Astrocyte (in vitro differentiated cells and primary cell): ENCODE measurements around the gene ELOVL7. TPM values are rescaled to one million over a fixed set of nuclear protein-coding genes. Genes with fewer than 3 reads are reported as not detected.

Experiments used
- DNase-seq: peaks from one replicate; pipeline ENCODE4 v3.0.0-alpha.2; 2010; ENCODE audit warnings: low read depth
- FAIRE-seq: peaks from 2 replicates; lab custom pipeline; 2011; peaks lifted over from hg19 to GRCh38; lab: Jason Lieb, UNC
- H2AFZ ChIP-seq: 2 replicates; pipeline ENCODE4 v1.6.0; 2012; ENCODE audit warnings: low read depth, low read length, inconsistent platforms
- H3K27ac ChIP-seq: 2 replicates; pipeline ENCODE4 v1.5.1; 2011; ENCODE audit warnings: low read depth, low read length, inconsistent platforms
- H3K27me3 ChIP-seq: 2 replicates; pipeline ENCODE4 v1.6.0; 2011; ENCODE audit warnings: low read length, inconsistent platforms; ENCODE audit not compliant: insufficient read depth
- H3K36me3 ChIP-seq: 2 replicates; pipeline ENCODE4 v1.5.1; 2011; ENCODE audit warnings: low read length, inconsistent platforms; ENCODE audit not compliant: insufficient read depth
- H3K4me1 ChIP-seq: 2 replicates; pipeline ENCODE4 v1.5.1; 2011; ENCODE audit warnings: low read length, inconsistent platforms; ENCODE audit not compliant: insufficient read depth
- H3K4me2 ChIP-seq: 2 replicates; pipeline ENCODE4 v1.6.0; 2012; ENCODE audit warnings: low read length, inconsistent platforms
- H3K4me3 ChIP-seq: 2 replicates; pipeline ENCODE4 v1.5.1; 2011; ENCODE audit warnings: low read depth, mild to moderate bottlenecking, low read length, inconsistent platforms; ENCODE audit not compliant: insufficient read depth
- H3K79me2 ChIP-seq: 2 replicates; pipeline ENCODE4 v1.6.0; 2012; ENCODE audit warnings: mild to moderate bottlenecking, low read length, inconsistent platforms; ENCODE audit not compliant: insufficient read depth
- H3K9ac ChIP-seq: 2 replicates; pipeline ENCODE4 v1.6.0; 2012; ENCODE audit warnings: mild to moderate bottlenecking, low read length, inconsistent platforms
- H3K9me3 ChIP-seq: 2 replicates; pipeline ENCODE4 v1.5.1; 2012; ENCODE audit warnings: low read depth, mild to moderate bottlenecking, low read length, inconsistent platforms; ENCODE audit not compliant: insufficient read depth
- H4K20me1 ChIP-seq: 2 replicates; pipeline ENCODE4 v1.6.0; 2012; ENCODE audit warnings: low read length, inconsistent platforms; ENCODE audit not compliant: insufficient read depth
- H3K27ac Mint-ChIP-seq: one replicate; pipeline ENCODE4 v1.8.0; 2021; ENCODE audit warnings: mild to moderate bottlenecking, mixed read lengths; ENCODE audit not compliant: unreplicated experiment
- H3K27me3 Mint-ChIP-seq: one replicate; pipeline ENCODE4 v1.8.0; 2021; ENCODE audit warnings: low read depth, mixed read lengths; ENCODE audit not compliant: unreplicated experiment
- H3K36me3 Mint-ChIP-seq: one replicate; pipeline ENCODE4 v1.8.0; 2021; ENCODE audit warnings: low read depth, mixed read lengths; ENCODE audit not compliant: unreplicated experiment
- H3K4me1 Mint-ChIP-seq: one replicate; pipeline ENCODE4 v1.8.0; 2021; ENCODE audit warnings: low read depth, mixed read lengths; ENCODE audit not compliant: unreplicated experiment
- H3K4me3 Mint-ChIP-seq: one replicate; pipeline ENCODE4 v1.8.0; 2021; ENCODE audit warnings: mild to moderate bottlenecking, moderate library complexity, mixed read lengths; ENCODE audit not compliant: unreplicated experiment
- H3K9me3 Mint-ChIP-seq: one replicate; pipeline ENCODE4 v1.8.0; 2021; ENCODE audit warnings: mild to moderate bottlenecking, mixed read lengths; ENCODE audit not compliant: unreplicated experiment
- EZH2 ChIP-seq: IDR thresholded peaks from 2 replicates; pipeline ENCODE4 v1.6.1; 2012; ENCODE audit warnings: mild to moderate bottlenecking, low read length, inconsistent platforms; ENCODE audit not compliant: insufficient read depth
- total RNA-seq: library from RNA; stranded (reverse); gene quantifications from 2 replicates; pipeline ENCODE4 v1.2.1, GENCODE V29; 2021
- TF ChIP-seq, protein P1 (sequence below): IDR thresholded peaks from 2 replicates; pipeline ENCODE4 v1.5.1; 2011; ENCODE audit warnings: low read depth, mild to moderate bottlenecking, inconsistent platforms, low read length, moderate library complexity; ENCODE audit not compliant: insufficient read depth

The ELOVL7 gene
- total RNA-seq, 1 donor from 2014 or later, result 1.0 TPM

DNA sequence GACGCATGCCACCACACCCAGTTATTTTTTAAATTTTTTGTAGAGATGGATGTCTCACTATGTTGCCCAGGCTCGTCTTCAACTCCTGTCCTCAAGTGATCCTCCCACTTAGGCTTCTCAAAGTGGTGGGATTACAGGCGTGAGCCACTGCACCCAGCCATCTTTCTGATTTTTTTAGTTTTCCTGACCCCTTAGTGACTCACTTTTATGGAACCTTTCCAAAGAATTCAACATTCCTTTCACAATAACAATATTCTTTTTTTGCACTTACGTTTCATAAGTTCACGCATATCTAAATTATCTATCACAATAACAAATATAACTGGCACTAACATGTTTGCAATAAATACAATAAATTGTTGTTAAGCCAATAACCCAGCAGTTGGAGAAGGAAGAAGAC is 8.5 kb downstream of the ELOVL7 start:
- Mint-ChIP-seq H3K4me3 (no peak overlapping the region), H3K9me3 (no peaks in the 10 kb centered on the region), H3K36me3 (no peaks in the 10 kb centered on the region), H3K27me3 (peaks cover 2% of the 10 kb centered on the region), H3K4me1 (peaks cover 10% of the 10 kb centered on the region), H3K27ac (no peak overlapping the region)
- H3K36me3 ChIP-seq, result no peaks in the 10 kb centered on the region
- H3K27me3 ChIP-seq, result peaks cover 3% of the 10 kb centered on the region
- no peak overlapping the region for H3K4me2 ChIP-seq
- H2AFZ ChIP-seq, result no peak overlapping the region
- H3K9ac ChIP-seq, result no peak overlapping the region
- no peaks in the 10 kb centered on the region for H4K20me1 ChIP-seq
- no peaks in the 10 kb centered on the region for H3K9me3 ChIP-seq
- H3K27ac ChIP-seq, result no peak overlapping the region
- FAIRE-seq (no peak), DNase-seq (no peak)
- no peaks in the 10 kb centered on the region for H3K79me2 ChIP-seq
- no peak overlapping the region for H3K4me3 ChIP-seq
- no peaks in the 10 kb centered on the region for H3K4me1 ChIP-seq
- TF ChIP-seq EZH2, result no peak
- TF ChIP-seq, protein P1, sequence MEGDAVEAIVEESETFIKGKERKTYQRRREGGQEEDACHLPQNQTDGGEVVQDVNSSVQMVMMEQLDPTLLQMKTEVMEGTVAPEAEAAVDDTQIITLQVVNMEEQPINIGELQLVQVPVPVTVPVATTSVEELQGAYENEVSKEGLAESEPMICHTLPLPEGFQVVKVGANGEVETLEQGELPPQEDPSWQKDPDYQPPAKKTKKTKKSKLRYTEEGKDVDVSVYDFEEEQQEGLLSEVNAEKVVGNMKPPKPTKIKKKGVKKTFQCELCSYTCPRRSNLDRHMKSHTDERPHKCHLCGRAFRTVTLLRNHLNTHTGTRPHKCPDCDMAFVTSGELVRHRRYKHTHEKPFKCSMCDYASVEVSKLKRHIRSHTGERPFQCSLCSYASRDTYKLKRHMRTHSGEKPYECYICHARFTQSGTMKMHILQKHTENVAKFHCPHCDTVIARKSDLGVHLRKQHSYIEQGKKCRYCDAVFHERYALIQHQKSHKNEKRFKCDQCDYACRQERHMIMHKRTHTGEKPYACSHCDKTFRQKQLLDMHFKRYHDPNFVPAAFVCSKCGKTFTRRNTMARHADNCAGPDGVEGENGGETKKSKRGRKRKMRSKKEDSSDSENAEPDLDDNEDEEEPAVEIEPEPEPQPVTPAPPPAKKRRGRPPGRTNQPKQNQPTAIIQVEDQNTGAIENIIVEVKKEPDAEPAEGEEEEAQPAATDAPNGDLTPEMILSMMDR, result no peak

DNA sequence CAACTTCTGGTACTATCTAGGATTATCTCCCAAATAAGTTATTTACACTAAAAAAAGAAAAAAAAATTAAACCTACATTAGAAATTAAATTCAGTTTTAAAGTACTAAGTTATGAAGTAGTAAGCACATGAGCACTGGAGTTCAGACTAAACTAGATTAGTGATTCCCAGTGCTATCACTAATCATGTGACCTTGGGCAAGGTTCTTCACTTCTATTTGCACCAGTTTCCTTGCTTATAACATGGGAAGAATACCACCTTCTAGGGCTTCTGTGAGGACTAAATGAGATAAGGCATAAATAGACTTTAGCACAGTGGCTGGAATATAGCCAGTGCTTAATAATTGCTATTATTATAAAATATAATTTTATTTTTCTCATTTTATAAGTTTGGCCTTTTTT is 10.5 kb downstream of the ELOVL7 start:
- no peak overlapping the region for H3K4me2 ChIP-seq
- H4K20me1 ChIP-seq, result no peaks in the 10 kb centered on the region
- no peak overlapping the region for H3K4me3 ChIP-seq
- no peak overlapping the region for H3K9ac ChIP-seq
- H3K9me3 Mint-ChIP-seq, result no peaks in the 10 kb centered on the region
- DNase-seq, result no peak
- no peaks in the 10 kb centered on the region for H3K27me3 Mint-ChIP-seq
- no peak for FAIRE-seq
- no peak overlapping the region for H3K27ac Mint-ChIP-seq
- H3K9me3 ChIP-seq, result no peaks in the 10 kb centered on the region
- no peaks in the 10 kb centered on the region for H3K79me2 ChIP-seq
- H3K27me3 ChIP-seq, result no peaks in the 10 kb centered on the region
- H3K4me1 ChIP-seq, result no peaks in the 10 kb centered on the region
- no peak overlapping the region for H3K27ac ChIP-seq
- no peak overlapping the region for H2AFZ ChIP-seq
- peaks cover 10% of the 10 kb centered on the region for H3K4me1 Mint-ChIP-seq
- TF ChIP-seq, protein P1, result no peak
- no peak for TF ChIP-seq EZH2
- no peaks in the 10 kb centered on the region for H3K36me3 ChIP-seq
- H3K36me3 Mint-ChIP-seq, result no peaks in the 10 kb centered on the region
- no peak overlapping the region for H3K4me3 Mint-ChIP-seq

DNA sequence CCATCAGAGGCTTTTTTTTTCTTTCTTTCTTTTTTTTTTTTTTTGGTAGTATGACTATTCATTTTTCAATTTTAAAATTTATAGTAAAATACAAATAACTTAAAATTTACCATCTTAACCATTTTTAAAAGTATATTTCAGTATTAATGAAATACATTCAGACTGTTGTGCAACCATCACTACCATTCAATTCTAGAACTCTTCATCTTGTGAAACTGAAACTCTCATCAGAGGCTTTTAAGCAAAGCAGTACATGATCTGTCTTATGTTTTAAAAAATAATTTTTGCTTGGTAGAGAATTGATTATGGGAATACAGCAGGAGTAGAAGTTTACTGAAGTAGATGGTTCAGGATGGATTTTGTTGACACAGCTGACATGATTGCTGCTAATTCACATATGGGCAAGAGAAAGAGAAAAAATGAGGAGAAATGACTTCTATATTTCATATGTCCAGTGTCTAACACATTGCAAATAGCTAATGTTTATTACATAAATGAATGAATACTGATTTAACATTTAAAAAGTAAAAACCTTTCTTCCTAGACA is 13.4 kb downstream of the ELOVL7 start:
- Histone ChIP-seq H3K27me3 (no peaks in the 10 kb centered on the region), H3K27ac (no peak overlapping the region), H3K9ac (no peak overlapping the region), H3K36me3 (no peaks in the 10 kb centered on the region), H3K79me2 (no peaks in the 10 kb centered on the region), H3K4me3 (no peak overlapping the region), H3K4me1 (no peaks in the 10 kb centered on the region), H3K4me2 (no peak overlapping the region), H4K20me1 (no peaks in the 10 kb centered on the region), H3K9me3 (no peaks in the 10 kb centered on the region), H2AFZ (no peak overlapping the region)
- no peaks in the 10 kb centered on the region for H3K36me3 Mint-ChIP-seq
- H3K4me3 Mint-ChIP-seq, result no peak overlapping the region
- TF ChIP-seq EZH2, result no peak
- TF ChIP-seq, protein P1, result no peak
- no peaks in the 10 kb centered on the region for H3K9me3 Mint-ChIP-seq
- FAIRE-seq, result no peak
- DNase-seq, result no peak
- no peak overlapping the region for H3K27ac Mint-ChIP-seq
- H3K27me3 Mint-ChIP-seq, result no peaks in the 10 kb centered on the region
- H3K4me1 Mint-ChIP-seq, result peaks cover 6% of the 10 kb centered on the region
